H4 (cell line): ENCODE results near the gene RNF148. TPM values are rescaled to one million over a fixed set of nuclear protein-coding genes. Genes with fewer than 3 reads are reported as not detected.

Source experiments
- DNase-seq: peaks from one replicate; pipeline ENCODE4 v3.0.0-alpha.2; 2015; ENCODE audit warnings: low spot score
- total RNA-seq: library from RNA; depleted of rRNA; stranded (reverse); fragments of >200 nt; shearing (Covaris generic); gene quantifications from 2 replicates; pipeline ENCODE4 v1.2.3, GENCODE V29; 2014; rRNA removed

Gene RNF148, protein sequence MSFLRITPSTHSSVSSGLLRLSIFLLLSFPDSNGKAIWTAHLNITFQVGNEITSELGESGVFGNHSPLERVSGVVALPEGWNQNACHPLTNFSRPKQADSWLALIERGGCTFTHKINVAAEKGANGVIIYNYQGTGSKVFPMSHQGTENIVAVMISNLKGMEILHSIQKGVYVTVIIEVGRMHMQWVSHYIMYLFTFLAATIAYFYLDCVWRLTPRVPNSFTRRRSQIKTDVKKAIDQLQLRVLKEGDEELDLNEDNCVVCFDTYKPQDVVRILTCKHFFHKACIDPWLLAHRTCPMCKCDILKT
- total RNA-seq, result 0.14 and 0.86 TPM in 2 replicates

DNA sequence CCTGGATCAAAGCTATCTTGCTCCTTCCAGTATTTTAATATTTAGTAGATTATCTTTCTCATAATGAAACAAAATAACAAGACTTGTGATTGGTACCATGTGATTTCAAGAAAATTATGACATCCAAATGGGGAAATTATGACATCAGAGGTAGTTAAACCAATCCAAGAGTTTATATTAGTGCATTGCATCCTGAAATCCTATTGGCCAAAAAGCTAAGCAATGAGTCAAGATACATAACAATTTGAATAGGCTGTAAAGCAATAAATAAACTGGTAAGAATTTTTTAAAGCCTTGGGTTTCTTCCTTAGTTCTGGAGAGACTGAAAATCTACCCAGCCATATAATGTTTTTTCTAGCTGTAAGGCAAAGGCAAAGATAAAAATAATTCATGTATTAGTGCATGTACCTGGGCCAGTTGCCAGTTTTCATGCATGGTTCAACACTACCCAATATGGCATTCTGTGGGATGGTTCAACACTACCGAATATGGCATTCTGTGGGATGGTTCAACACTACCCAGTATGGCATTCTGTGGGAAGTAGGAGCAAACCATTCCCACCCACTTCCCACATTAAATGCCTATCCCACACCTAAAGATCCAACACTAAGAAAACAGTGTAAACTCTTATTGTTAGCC, at the start of gene RNF148:
Gene RNF148 (minus strand): TSS at position 51 of the 639 bp plus-strand sequence. CDS start 172 bp downstream, outside the sequence.
- no peak for DNase-seq

DNA sequence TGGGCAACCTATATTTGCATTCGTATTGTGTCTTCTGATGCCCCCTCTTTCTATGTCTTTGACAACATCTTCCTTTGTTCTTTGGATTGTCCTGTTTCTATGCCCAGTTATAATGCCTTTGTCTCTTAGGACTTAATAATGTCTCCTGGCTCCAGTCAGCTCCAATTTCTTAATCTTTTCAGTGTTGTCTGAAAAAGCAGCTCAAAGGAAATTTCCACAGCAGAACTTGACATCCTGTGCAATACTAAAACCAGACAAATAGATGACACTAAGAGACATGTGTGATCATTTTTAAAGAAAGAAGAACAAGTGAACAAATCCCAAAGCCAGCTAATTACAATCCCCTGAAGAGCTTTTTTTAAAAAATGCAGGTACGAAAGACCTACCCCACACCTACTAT, 47.7 kb upstream of the RNF148 start:
- DNase-seq, result no peak

DNA sequence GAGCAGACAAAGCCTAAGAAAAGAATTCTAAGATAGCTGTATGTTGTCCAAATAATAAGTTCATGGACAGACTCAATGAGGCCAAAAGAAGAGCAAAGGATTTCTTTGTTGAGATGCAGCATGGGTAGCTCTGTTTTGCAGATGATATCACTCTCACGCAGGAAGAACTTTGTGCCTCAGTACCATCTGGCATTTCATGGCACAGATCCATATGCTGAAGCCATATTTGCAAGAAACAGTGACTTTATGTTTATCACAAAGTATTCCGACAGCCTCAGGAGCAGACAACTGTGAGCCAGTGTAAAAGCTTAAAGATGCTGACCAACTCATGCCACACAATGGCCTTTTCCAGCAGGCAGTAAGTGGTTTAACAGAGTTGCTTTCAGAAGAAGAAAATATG, 45.5 kb upstream of the RNF148 start:
- no peak for DNase-seq

DNA sequence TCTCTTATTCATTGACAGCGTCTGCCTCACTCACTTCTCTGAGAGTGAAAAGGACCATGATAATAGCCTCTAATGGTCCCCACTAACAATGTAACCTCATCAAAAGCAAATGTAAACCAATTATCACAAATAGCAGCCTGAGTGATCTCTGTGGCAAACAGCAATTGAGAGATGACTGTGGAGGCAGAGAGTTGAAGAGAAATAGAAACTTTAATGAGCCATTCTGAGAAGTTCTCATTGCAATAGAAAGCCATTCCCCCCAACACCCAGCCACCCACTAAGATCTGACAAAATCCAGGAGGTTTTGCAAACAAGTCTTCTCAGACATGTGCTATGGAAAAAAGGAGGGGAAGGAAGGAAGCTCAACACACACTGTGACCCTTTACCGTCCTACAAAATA, 44.2 kb upstream of the RNF148 start:
- no peak for DNase-seq

DNA sequence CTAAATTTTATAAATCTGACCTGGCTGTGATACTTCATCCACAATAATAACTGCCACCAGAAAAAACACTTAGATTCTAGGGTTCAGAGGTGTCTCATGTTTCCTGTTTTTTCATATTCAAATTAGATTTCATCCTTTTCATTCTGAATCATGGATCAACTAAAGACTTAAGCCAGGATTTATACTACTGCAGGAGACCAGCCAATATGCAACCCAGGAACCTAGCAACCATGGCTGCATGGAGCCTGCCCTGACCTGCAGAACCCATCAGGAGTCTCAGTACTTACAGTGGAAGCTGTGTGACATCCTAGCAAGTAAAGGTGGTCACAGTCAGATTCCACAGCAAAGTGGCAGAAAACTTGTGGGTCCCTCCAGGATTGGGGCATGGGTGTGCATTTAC, 40.5 kb upstream of the RNF148 start:
- DNase-seq, result no peak

DNA sequence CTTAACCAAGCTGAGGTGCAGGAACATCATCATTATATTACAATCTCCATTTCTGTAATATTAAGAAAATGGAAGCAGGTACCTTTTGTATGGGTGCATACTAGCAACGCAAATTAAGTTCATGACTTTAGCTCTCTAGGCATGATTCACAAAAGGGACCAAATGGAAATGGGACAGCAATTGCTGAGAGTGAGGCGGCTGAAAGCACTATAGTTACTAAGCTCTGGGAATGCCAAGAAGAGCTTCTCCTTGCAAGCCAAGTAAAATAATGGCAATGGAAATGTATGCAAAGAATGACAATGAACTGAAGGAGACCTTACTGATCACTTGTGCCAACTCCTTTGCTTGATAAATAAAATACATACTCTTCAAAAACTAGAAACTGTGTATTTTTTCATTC, 36.2 kb upstream of the RNF148 start:
- no peak for DNase-seq

DNA sequence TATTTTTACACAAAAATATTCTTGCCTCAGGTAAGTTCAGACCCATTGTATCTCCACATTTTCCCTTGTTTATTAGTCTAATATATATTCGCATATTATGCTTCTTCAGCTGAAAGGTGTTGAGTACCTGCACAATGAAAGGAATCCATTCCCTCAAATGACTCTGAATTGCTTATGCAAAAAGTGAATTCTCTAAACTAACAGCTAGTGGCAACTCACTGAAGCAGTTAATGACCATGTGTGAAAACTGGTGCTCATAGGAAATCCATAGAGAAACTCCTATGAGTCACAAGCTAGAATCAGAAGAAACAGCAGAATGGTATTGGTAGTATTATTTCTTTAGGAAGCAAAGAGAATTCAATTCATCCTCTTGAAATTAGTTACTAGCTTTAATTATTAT, 33.5 kb upstream of the RNF148 start:
- no peak for DNase-seq

DNA sequence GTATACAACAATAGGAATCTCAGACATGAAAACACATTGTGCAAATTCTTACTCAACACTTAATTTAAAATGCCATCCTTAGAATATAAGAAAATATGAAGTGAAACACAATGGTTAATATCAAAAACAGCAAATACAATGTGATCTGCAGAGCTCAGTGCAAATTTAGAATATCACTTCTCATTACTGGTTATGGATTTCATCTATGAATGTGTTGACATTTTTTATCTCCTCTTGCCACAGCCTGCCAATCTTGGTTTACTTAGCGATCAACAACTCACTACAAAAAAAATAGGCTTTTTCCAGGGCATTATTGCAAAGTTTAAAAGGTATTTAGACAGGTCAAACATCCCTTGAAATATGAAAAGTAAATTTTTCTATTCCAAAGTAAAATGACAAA, 25.0 kb upstream of the RNF148 start:
- no peak for DNase-seq

DNA sequence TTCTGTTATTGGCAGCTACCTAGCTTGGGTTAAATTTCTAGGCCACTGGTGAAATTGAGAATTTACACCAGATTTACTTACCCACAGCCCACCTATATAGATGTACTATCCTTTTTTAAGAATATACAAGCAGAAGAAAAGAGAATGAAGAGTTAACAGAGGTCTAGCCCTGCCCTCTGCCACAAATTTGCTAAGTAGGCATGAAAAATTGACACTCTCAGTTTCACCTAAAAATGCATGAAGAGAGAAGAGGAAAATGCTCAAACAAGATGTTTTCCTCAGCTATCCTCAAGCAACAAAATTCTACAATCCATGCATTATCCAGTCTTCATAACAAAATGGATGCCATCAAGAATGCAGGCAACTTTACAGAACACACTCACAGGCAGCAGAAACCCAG, 24.6 kb upstream of the RNF148 start:
- DNase-seq, result no peak

DNA sequence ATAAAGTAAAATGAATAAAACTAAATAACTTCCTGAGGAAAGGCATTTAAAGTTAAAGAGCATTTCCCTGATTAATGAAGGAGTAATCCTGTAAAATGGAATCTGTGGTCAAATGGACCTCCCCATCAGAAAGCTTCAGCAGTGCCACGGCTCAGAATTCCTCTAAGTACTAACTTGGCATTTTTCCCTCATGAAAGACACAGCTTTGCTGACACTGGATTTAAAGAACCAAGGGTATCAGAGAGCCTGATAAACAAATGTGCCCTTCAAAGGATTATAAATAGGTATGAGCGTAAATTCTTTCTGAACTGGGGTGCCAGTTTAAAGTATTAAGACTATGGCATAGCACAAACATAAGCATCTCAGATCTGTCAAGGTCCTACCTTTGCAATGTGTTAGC, 24.2 kb upstream of the RNF148 start:
- no peak for DNase-seq

DNA sequence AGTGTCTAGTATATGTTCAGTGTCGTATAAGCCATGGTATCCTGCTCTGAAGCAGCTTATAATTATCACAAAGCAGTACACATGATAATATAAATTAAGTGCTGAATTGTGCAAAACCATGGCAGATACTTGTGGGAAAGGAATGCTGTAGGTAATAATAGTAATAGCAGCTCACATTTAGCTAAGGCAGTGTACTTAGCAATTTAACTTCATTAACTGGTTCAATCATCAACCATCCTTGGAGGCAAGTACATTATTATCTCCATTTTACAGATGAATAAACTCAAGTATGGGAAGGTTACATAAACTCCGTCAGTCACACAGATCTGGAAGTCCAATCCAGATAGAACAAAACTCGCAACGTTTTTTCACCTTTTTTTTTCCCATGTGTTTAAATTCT, 21.6 kb upstream of the RNF148 start:
- DNase-seq, result no peak

DNA sequence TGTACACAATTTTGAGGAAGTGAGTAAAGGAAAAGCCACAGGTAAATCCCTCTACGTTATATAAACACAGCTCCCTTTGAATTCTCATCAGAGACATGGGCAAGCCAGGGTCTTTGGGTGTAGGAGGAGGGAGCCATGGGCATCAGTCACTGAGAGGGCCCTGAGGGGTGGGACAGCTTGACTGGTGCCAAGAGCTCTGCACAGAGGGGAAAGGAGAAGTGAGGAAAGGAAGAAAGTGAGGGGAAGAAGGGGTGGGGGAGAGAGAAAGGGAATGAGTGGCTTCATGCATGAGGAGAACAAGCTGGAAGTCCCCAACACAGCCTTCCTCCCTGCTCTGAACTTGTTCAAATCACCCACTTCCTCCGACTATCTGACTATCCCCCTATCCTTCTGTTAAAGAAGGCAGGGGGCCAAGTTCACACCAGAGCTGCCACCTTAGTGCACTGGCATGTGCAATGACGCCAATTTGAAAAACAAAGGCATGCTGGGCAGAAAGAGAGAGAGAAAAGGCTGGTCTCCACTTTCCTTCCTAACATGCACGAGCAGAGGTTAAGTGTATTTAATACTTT, 16.4 kb upstream of the RNF148 start:
- no peak for DNase-seq

DNA sequence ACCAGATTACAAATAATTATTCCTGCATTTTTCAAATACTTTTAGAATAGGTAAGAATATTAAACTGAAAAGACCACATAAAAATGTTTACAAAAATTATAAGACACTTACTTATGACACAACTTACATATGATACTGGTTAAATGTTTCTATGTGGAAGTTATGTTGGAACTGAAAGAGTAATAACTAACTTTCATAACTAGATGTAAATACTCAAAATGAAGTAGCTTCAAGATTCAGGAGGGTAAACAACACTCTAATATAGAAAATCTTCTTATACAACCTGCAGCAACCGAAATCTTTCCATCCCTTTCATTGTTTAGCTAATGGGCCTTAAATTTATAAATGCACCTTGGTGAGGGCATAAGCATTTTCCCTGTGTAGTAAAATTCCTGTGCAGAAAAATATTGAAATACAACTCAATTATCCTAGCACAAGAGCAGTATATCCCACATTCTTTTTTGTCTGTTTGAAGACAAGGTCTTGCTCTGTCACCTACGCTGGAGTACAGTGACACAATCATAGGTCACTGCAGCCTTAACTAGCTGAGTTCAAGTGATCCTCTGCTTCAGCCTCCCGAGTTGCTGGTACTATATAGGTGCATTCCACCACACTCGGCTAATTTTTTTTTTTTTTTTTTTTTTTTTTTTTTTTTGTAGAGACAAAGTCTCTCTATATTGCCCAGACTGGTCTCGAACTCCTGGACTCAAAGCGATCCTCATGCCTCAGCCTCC, 14.8 kb upstream of the RNF148 start:
- DNase-seq, result no peak

DNA sequence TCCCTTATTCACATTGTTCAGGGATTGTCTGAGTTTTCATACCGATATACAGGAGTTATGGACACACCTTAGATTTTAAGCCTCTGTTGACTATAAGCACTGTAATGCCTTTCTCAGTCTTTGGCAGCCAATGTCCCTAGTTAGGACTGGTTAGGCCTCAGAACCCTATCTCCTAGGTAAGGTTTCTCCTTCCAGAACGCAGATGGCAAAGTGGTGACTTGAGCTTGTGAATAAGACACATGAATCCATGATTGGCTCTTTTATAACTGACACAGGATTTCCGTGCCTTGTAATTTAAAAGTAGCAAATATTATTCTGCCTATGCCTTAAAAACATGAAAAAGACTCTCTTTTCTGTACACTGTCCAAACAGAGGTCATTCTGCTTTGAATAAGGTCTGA, 12.5 kb upstream of the RNF148 start:
- DNase-seq, result no peak

DNA sequence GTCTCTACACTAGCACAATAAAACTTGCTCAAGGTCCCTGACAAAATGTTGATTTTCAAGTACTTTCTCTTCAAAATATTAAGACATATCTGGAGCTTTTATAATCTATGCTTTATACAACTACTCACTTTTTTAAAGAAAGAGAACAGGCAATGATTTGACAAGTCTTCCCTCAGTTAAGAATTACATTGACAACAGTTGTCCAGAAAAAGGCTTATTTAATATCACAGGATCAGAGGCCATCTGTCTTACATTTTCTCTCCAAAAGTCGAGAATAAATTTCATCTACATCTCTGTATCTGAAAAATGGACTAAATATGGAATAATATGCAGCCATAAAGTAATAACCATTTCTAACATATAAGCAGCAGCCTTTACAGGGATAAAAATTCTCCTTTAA, 8.2 kb upstream of the RNF148 start:
- DNase-seq, result no peak

DNA sequence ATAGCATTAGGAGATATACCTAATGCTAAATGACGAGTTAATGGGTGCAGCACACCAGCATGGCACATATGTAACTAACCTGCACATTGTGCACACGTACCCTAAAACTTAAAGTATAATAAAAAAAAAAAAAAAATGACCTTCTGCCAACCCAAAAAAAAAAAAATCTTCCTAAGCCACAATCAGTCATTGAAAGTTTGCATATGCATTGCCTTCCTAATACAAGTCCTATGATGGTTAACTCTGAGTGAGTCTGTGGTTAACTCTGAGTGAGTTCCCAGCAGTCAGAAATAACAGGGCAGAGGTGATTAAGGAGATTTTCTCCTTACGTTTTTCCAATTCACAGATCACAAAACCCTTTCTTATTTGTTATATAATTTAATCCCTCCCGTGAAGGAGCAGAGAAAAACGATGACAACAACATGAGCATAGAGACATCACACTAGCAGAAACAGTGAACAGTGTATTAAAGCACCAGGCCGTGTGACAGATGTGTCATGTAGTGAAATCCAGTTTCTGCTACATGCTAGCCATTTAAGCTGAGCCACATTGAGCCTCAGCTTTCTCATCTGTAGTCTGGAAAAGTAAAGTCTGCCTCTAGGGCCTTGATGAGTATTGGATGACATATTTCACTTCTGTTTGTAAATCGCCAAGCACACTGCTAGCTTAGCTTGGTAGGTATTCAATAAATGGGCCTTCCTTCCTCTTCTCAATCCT, 7.4 kb upstream of the RNF148 start:
- no peak for DNase-seq

DNA sequence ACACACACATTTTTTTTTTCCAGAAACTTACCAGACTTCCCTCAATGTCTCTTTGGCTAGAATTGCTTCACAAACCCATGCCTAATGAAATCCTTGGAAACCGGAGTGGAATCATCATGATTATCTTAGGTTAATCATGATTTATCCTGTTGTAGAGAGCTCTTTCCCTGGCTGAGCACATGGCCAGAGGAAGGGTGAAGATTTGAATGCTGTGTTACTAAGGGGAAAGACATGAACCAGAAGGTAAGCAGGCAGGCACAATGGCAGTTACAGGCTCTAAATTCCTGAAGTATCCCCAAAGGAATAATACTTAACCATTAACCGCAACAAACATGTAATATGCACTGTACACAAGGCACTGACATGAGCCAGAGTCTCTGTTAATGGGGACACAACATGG, 4.1 kb upstream of the RNF148 start:
- DNase-seq, result no peak

DNA sequence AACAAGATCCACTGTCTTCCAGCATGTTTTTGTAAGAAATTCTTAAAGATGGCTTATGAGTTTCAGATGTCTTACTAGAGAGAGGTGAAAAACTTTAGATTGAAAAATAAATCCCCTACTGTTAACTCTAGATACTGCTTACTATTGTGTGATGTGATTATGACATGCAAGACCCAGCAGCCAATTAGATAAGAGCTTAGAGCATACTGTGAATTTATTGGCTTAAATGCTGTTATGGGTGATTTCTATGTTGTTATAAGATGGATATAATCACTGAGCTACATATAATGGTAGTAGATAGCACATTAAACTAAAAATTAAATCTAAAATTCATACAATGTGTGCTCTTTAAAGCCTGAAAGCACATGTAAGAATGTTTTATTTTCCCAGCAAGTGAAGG, 3.7 kb downstream of the RNF148 start, which contains the start of gene RNF133:
Gene RNF133 (minus strand): TSS at position 101 of the 400 bp plus-strand sequence. CDS start 199 bp downstream, outside the sequence.
- no peak for DNase-seq

DNA sequence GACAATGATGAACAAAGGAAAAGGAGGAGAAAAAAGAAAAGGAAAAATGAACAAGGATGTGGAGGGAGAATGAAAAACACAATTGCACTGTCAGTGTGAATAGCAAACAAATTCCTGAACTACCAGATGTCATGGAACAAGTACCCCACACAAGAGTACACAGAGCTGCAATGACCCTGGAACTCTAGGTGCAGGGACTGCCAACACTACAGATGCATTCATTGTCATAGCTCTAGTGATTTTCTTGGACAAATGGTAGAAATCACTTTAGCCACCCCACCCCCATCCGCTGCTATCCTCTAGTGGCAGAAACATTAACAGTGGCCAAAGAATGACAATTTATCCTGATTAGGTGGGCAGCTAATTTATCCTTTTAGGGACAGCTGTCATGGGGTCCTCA, 6.9 kb downstream of the RNF148 start:
- DNase-seq, result no peak

DNA sequence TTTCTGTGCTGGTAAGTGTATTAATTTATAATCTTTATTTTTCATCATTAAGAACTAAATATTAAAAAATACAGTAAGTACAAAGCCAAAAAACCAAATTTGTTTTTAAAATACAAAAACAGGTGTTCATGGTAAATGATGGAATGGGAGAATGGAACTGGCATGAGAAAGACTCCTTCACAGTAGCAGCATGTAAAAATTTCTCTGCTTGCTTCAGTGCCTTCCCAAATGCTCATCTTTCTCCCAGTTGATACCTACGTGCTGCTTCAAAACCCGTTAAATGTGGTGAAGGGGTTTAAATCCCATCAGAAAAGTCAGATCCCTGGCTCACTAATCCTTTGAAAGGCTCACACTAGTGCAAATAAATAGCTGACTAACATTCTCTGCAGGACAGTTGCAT, 8.0 kb downstream of the RNF148 start:
- DNase-seq, result no peak

DNA sequence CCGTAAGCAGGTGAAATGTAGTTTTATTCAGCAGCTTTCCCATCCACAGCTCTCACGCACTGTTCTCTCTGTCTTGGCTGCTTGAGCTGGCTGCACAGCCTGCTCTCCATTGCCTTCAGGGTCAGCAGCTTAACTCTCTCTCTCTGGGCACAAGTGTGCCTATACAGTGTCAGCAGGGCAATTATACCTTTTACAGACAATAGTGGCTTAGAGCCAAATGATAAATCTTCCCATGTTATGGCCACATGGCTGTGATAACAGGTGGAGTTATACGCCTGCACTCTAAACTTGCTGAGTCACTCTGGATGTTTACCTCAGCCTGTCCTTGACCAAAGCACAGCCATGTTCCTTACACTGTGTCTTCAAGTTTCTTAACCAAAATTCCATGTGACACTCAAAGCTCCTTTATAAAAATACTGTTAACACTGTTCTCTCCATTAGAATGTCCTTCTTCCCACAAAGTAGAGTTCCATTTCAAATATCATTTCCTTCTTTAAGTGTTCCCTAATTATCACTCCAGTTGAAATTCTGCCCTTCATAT, 9.9 kb downstream of the RNF148 start:
- no peak for DNase-seq
